ENCODE results near the gene SERPINA9.
"Not testable (repeated sequence)": the region's sequence is repeated elsewhere in the genome, so short reads cannot be mapped to it uniquely, and the experiment has no call there.

Gene SERPINA9, protein sequence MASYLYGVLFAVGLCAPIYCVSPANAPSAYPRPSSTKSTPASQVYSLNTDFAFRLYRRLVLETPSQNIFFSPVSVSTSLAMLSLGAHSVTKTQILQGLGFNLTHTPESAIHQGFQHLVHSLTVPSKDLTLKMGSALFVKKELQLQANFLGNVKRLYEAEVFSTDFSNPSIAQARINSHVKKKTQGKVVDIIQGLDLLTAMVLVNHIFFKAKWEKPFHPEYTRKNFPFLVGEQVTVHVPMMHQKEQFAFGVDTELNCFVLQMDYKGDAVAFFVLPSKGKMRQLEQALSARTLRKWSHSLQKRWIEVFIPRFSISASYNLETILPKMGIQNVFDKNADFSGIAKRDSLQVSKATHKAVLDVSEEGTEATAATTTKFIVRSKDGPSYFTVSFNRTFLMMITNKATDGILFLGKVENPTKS

GRCh38 chr14:94476023-94476422 lies at the start of gene SERPINA9:
Gene SERPINA9 (minus strand): TSS chr14:94476197. CDS start chr14:94469840, 6,357 bp downstream.
- no peak for DNase-seq

- DNase-seq: no peak
These were observed 48.1 kb upstream of the SERPINA9 start for GRCh38 chr14:94524093-94524492.

DNA sequence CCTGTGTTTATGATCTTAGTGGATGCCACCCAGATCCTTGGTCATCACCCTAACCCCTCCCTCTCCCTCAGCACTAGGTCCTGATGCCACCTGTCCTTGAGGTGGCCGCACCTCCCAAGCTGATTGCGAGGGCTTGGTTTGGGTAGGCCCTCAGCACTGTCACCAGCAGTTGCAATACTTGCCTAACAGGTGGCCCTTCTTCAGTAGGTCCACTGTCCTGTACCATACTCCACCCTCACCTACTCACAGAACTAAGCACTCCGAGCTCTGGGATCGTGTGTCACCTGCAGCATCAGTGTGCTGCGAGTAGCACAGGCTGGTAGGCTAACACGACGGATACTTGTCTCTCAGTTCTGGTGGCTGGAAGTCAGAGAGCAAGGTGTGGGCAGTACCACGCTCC lies 47.3 kb upstream of the SERPINA9 start:
- no peak for DNase-seq

DNA sequence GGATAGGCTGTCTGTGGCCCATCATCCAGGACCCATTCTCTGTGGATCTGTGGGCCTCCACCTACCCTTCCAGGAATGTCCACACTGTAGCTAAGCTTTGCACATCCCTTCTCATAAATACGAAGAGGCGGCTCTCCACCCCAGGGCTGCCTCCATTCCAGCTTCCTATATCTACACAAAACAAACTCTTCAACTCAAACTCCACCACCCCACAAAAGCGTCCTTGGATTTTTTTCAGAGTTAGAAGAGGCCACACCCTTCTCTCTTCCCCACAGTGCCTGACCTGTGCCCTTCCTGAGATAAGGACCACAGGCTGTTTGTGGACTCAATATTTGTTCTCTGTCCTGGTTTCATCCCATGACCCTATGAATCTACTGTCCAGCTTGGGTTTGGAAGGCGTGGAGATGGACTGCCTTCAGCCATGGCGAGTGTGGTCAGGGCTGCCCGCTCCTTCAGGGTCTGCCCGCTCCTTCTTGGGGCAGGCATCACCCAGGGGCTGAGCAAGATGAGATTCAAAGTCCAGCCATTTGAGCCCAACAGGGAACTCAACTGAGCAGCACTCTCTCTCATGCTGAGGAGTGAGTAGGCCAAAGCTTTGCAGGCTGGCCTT lies 46.2 kb upstream of the SERPINA9 start:
- no peak for DNase-seq

DNA sequence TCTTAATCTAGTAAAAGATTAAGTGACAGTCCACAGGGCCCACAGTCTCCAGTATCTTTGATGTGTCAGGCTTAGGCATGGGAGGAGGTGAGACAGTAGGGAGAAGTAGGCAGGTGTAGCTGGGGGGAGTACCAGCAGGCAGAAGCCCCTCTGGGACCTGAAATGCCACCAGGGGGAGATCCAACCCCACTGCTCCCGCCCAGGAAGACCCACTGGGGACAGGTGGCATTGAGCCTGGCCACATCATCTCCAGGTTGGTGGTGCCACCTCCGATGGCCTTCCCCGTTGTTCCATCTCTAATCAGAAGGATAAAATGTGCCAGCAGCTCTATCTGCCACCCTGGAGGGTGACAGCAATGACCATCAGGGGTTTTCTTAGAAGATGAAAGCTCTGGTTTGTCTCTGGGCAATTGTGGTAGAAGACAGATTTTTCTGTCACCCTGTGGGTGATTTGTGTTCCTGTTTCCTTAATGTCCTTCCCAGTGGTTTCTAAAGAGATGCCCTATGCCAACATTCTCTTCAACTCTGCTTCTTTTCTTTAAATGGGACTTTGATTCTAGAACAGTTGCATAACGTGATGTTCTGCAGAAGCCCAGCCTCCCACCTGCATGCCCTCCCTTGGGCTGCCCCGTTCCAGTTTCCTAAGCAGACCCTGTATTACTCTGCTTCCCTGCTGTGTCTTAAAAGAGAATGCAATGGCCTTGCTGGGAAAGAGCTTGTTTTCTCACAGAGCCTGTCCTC lies 45.5 kb upstream of the SERPINA9 start:
- DNase-seq: no peak

DNA sequence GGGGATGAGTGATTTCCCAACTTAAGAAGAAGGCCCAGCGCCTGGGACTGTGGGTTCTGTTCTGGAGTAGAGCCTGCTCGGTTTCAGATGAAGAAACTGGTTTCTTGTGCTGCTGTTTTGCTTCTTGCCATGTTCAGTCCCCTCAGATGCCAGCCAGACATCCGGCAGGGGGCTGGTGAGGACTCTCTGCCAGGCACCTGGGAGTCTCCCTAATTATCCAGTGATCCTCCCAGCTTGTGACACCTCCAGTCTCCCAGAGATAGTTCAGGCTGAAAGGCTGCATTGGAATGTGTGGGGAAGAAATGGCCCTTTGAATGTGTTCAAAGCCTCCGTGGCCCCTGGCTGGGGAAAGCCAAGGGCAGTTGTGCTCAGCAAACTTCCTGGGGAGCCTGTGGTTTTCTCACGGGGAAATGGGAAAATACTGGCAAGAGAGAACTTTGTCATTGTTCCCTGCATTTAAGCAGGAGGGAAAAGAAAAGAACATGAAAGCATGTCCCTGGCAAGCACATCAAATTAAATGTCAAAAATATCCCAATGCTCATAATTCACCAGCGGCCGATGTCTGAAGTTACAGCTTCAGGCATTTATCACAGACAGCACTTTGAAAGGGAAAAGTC lies 41.8 kb upstream of the SERPINA9 start:
- no peak for DNase-seq

GRCh38 chr14:94517248-94517640 lies 41.2 kb upstream of the SERPINA9 start:
- DNase-seq: no peak

GRCh38 chr14:94515856-94516255 lies 39.9 kb upstream of the SERPINA9 start:
- DNase-seq: no peak

- DNase-seq: no peak
These were observed 39.4 kb upstream of the SERPINA9 start for GRCh38 chr14:94515426-94515825.

- no peak for DNase-seq
These were observed 38.4 kb upstream of the SERPINA9 start for GRCh38 chr14:94514351-94514750.

DNA sequence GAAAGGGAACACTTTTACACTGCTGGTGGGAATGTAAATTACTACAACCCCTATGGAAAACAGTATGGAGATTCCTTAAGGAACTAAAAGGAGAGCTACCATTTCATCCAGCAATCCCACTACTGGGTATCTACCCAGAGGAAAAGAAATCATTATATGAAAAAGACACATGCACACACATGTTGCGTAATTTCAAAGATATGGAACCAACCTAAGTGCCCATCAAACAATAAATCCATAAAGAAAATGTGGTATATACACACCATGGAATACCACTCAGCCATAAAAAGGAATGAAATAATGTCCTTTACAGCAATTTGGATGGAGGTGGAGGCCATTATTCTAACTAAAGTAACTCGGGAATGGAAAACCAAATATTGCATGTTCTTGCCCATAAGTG lies 34.5 kb upstream of the SERPINA9 start:
- DNase-seq: not testable (repeated sequence)

- DNase-seq: no peak
These were observed 33.4 kb upstream of the SERPINA9 start, which contains the start of gene SERPINA12 for GRCh38 chr14:94509356-94509755. Gene SERPINA12 (minus strand): TSS chr14:94509469. CDS start chr14:94498397, 11,072 bp downstream.

- DNase-seq: no peak
These were observed 29.6 kb upstream of the SERPINA9 start for GRCh38 chr14:94505641-94506040.

DNA sequence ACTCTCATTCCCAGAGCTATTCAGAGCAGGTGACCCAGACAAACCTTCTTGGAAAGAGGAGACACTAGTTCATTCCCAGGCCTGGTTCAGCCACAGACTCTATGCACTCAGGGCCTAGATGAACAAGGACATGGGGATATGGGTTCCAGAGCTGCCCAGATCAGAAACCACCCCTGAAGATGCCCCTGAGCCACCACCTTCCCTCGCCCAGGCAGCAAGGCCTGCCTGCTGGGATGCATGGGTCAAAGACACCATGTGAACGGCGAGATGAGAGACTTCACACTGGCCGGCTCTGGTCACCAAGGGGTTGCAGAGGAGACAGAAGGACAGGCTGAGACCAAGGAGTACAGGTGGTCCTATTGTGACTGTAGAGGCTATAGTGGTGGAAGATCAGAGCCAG lies 29.2 kb upstream of the SERPINA9 start:
- no peak for DNase-seq

DNA sequence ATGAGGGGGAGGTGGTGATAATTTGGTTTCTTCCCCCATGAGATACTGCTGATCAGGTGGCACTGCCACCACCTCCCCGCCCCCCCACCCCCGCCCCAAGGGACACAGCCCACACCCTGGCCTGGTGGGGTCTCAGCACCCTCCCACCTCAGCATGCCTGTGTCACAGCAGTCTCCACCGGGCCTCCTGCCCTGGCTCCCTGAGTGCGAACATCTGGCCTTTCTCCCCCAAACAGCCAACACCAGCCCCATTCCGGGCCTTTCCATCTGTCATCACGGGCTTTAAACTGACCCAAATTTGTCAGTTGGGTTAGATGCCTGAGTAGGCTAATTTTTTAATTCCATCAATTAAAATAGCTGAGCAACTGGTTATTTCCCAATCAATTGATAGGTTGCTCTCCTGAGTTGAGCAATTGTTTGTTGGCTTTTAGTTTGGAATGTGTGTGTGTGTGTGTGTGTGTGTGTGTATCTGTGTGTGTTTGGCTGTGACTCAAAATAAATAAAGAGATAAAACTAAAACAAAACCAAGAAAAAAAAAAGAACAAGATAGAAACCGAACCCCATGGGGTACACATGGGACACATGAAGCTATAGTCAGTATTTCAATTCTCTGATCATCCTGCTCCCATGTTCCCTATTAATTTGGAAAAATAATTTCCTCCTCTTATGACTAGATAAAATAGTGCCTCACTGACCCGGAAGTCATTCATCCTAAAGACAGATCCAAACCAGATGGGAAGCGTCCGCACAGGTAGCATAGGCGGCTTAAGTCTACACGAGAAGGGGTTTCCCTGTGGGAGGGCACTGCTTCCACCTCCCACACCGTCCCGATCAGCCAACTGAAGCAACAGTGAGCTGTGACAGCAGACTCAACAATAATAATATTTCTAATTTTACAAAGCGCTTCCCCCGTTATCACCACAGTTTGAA lies 25.9 kb upstream of the SERPINA9 start:
- DNase-seq: no peak

DNA sequence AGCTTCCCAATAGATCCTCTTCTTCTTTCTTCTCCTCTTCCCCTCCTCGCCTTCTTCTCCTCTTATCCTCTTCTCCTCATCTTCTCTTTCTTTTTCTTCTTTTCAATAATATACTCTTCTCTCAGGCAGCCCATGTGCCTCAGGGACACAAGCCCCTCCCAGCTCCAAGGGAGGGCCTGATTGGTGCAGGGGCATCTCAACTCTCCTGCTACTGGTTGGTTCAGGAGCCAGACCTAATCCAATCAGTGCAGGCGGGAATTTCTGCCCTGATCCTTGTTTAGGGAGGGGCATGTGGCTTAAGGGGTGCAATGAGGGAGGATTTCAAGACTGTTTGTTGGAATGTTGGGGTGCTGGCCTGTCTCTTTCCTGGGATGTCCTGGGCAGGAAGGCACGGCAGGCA lies 24.3 kb upstream of the SERPINA9 start:
- no peak for DNase-seq

DNA sequence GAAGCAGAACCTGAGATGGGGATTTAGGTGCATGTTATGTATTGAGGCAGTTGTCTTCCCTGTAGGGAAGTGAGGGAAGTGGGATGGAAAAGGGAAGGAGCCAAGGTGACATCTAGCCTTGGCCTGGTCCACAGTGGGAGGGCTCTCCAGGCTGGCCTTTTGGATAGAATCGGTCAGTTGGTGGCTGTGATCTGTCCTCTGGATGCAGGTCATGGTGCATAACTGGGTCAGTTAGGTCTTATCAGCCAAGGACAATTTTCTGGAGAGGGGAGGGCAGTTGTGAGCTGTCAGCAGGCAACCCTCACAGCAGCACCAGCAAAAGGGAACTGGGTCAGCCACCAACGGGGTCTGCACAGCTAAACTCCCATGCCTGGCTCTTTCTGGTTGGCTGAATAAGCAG lies 23.7 kb upstream of the SERPINA9 start:
- DNase-seq: no peak

DNA sequence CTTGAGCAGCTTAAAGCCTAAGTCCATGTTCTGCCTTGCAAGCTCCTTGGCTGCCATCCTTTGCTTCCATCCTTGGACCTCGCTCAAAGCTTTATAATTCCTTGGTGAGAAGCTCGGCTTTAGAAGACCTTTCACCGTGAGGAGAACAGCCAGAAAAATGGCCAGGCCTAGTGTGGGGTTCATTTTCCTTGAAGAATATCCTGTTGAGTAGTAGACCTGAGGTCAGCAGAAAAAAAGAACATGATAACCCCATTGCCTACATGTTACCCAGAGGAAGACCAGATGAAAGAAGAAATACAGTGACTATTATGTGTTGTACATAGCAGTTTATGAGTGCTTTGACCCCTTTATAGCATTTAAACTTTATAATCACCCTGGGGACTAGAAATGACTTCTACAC lies 22.2 kb upstream of the SERPINA9 start:
- no peak for DNase-seq

DNA sequence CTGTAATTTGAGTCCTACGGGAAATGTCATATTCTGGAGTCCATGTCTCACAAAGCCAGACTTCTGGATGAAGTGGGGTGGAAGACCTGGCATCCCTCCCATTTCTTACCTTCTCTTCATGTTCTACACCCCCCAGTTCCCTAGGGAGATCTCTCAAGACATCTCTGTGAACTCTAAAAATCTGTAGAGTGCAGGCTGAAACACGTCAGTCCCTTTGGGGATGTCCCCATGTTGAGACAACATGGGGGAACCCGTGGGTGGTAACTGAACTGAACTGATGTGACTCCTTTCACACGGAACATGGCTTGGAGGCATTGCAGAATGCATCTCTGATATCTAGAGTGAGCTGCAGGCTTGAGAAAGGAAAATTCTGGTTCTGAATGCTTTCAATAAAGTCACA lies 18.1 kb upstream of the SERPINA9 start:
- DNase-seq: no peak

DNA sequence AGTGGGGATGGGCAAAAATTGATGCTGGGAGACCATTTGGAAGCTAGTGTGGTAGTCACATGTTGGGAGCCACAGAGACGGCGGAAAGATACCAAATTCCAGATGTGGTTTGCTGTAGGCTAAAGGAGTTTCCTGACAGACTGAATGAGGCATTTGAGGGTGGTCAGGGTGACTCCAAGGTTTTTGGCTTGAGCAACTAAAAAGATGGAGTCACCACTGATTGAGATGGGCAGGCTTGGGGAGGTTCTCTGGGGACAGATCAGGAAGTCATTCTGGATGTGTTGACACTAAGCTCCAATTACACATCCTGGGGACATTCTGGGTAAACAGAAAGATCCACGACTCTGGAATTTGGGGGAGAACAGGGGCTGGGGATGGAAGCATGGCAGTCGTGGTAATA lies 15.5 kb upstream of the SERPINA9 start:
- no peak for DNase-seq

DNA sequence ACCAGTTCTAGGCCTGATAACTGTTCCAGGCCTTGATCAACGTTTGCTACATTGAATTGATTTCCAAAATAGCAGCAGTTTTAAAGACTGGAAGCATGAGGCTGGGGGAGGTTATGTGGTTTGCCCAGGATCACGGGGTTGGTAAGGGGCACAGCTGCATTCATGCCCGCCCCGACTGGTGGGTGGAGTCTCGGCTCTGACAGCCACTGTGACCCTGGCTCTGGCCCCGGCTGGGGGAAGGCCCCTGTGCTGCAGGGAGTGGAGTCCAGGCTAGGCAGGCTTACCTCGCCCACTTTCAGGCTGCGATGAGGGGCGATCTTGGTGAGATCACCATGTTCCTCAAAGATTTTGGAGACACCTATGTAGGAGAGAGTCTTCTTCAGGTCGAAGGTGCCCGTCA lies 13.3 kb upstream of the SERPINA9 start:
- no peak for DNase-seq

DNA sequence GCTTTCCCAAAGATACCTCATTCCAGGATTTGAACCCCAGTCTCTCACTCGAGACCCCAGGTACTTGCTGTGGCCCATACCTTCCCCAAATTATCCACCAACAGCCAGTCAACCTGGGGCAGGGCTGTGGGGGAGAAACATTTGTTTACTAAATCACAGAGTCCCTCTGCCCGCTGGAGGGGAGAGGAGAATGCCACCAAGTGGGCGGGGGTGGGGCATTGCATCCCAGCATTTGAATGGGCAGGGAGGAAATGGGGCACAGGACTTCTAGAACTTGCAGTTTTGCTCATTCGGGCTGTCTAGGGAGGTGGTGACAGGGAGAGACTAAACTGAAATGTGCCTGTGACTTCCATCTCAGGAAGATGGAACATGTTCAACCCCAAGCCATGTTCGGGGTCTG lies 10.9 kb upstream of the SERPINA9 start:
- no peak for DNase-seq
